LNCAP (cell line): ENCODE measurements around the gene KEAP1.

Source experiments
- CTCF ChIP-seq: fragments of 450-650 bp; IDR thresholded peaks from 2 replicates; pipeline ENCODE4 v1.5.1; 2017; ENCODE audit warnings: mild to moderate bottlenecking

Gene KEAP1

GRCh38 chr19:10510301-10510802, 7.2 kb upstream of the KEAP1 start:
- TF ChIP-seq CTCF, result peak; percentile 44

GRCh38 chr19:10508707-10509106, 5.6 kb upstream of the KEAP1 start:
- TF ChIP-seq CTCF, result no peak

GRCh38 chr19:10508036-10508435, 4.9 kb upstream of the KEAP1 start:
- TF ChIP-seq CTCF, result no peak

GRCh38 chr19:10505583-10506229, 2.5 kb upstream of the KEAP1 start:
- peak; percentile 58 for TF ChIP-seq CTCF

GRCh38 chr19:10502524-10503001, 593 bp downstream of the KEAP1 start:
- no peak for TF ChIP-seq CTCF

GRCh38 chr19:10501971-10502523, 1.1 kb downstream of the KEAP1 start:
- TF ChIP-seq CTCF, result no peak

- TF ChIP-seq CTCF, result no peak
Observed at GRCh38 chr19:10500247-10500592, 2.9 kb downstream of the KEAP1 start.
